Measurements from ENCODE around the gene GRIK4.
A peak's percentile ranks its signal among the peaks of the same experiment; 100 is the strongest.
"Not testable (repeated sequence)": the region's sequence is repeated elsewhere in the genome, so short reads cannot be mapped to it uniquely, and the experiment has no call there.

Gene GRIK4

DNA sequence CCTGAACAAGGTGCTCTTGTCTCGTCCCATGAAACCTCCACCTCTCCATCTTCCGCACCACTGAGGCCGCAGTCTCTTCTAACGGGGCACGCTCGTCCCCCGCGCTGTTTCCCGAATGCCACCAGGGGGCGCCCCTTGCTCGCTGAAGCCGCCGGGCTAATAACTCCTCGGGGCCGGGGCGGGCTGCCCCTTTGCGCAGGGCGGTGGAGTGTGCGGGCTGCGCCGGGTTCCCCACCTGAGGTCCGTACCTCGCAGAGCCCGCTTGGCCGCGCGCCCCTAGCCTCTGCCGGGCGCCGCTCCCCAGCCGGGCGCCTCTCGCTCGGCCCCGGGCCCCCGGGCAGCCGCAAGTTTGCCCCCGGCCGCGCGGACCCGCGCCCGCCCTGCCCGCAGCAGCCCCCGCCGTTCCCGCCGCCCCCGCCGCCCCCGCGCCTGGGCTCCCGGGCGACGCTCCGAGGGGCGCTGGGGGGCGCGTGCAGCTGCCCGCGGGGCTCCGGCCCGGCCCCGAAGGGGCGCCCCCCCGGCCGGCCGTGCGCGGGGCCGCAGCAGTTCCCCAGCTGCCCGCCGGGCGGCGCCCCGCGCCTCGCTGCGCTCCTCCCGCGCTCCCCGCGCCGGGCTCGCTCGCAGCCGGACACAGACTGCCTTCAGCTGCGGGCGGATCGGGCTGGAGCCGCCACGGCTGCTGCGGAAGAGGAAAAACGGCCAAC lies at the start of gene GRIK4:
GRIK4 (plus strand) TSS at position 633 of the 704 bp plus-strand sequence. CDS start 148,571 bp downstream, outside the sequence.
- peak; percentile 64 for DNase-seq (ENCODE audit: low spot score)

DNA sequence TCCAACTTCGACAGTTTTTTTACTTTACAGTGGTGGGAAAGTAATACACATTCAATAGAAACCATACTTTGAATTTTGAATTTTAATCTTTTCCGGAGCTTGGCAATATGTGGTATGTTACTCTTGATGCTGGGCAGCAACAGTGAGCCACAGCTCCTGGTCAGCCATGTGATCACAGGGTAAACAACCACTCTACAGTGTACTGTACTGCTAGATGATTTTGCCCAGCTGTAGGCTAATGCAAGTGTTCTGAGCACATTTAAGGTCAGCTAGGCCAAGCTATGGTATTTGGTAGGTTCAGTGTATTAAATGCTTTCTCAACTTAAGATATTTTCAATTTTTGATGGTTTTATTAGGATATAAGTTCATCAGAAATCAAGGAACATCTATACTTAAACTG lies 48.7 kb upstream of the GRIK4 start:
- DNase-seq (ENCODE audit: low spot score), result no peak

DNA sequence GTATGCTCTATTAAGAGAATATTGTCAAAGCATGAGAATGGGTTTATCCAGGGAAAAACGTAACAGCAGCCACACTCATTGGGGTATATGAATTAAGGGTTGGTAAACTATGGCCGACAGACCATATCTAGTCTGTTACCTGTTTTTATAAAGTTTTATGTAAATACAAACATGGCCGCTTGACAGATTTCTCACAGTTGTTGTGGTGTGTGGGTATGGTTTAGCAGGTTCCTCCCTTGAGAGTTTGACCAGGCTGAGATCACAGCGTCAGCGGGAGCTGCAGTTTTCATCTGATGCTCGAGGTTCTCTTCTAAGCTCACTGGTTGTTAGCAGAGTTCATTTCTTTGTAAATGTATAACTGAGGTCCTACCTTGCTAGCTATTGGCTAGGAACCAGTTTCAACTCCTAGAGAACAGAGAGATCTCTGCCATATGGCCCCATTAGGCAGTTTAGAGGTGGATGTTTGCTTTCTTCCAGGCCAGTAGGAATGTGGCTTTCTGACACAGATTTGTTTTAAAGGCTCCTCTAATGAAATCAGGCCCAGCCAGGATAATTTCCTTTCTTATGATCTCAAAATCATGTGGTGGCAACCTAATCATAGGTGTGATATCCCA lies 45.5 kb upstream of the GRIK4 start:
- no peak for DNase-seq (ENCODE audit: low spot score)

GRCh38 chr11:120467627-120468026 lies 43.9 kb upstream of the GRIK4 start:
- DNase-seq (ENCODE audit: low spot score), result no peak

DNA sequence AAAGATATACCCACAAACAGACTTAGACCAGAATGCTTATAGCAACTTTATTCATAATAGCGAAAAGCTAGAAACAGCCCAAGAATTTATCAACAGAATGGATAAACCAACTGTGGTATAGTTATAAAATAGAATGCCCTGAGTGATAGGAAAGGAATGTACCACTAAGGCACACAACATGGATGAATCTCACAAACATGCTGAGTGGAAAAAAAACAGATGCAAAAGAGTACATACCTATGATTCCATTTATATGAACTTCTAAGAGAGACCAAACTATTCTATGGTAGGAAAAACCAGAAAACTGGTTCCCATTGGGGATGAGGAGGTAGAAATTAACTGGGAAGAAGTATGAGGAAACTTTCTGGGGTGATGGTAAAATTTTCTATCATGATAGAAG lies 40.4 kb upstream of the GRIK4 start:
- DNase-seq (ENCODE audit: low spot score), result no peak

DNA sequence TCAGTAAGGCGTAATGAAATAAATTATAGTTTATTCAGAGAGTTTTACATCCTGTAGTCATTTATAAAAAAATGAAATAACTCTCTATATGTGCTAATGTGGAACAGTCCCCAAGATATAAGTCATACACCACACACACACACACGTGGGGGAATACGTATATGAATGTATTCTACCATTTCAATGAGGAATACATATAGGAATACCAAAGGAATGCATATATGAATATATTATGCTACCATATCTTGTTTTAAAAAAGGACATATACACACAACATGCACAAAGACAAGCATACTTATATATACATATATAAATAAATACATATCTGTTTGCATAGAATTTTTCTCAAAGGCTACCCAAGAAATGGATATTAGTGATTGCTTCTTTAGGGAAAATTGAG lies 39.6 kb upstream of the GRIK4 start:
- no peak for DNase-seq (ENCODE audit: low spot score)

DNA sequence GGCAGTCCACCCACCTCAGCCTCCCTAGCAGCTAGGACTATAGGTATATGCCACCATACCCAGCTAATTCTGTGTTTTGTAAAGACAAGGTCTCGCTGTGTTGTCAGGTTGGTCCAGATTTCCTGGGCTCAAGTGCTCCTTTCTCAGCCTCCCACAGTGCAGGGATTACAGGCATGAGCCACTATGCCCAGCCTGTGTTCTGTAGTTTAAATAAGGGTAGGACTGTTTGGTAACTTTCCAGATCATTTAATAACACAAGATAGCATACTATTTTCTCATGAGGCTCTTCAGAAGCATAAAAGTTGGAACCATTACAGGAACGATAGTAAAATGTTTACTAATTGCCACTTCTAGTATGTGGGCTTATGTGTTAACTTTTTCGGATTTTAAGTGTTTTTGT lies 38.0 kb upstream of the GRIK4 start:
- no peak for DNase-seq (ENCODE audit: low spot score)

- peak; percentile 21 for DNase-seq (ENCODE audit: low spot score)
Observed at GRCh38 chr11:120482149-120482548, 29.4 kb upstream of the GRIK4 start.

GRCh38 chr11:120484722-120485121 lies 26.8 kb upstream of the GRIK4 start:
- DNase-seq (ENCODE audit: low spot score), result no peak

DNA sequence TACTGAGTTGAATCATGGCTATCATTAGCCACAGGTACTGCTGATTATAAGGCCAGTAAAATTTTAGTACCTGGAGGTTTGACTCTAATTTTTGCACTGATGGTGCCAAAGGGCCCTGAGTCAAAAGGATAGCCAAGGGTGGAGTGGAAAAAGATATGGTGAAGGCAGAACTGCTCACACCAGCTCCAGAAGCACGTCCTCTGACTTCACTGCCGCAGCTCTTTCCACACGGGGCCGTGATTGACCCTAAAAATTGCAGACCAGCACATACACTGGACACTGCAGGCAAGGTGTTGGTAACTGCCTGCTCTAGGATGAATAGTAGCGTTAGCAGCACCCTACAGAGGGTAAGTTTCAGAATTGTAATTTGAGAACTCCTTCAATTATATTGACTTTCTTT lies 25.4 kb upstream of the GRIK4 start:
- no peak for DNase-seq (ENCODE audit: low spot score)

- DNase-seq (ENCODE audit: low spot score), result no peak
Observed at GRCh38 chr11:120489799-120490198, 21.7 kb upstream of the GRIK4 start.

- DNase-seq (ENCODE audit: low spot score), result no peak
Observed at GRCh38 chr11:120492486-120492885, 19.1 kb upstream of the GRIK4 start.

DNA sequence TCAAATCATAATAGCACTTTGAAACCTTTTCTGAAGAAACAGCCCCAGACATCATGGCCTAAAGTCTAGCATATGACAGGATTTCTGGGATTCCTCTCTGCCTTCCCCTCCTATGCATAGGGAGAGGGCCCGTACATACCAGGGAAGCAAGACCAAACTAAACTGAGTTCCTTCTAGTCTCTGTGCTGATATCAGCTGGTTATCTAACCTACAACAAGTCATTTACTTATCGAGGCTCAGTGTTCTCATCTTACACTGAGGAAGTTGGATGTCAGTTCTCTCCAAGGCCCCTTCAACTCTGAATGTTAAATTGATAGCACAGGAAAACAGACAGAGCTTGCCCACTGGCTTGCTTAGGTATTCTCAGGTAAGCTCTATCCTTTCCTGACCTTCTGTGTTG lies 17.0 kb upstream of the GRIK4 start:
- no peak for DNase-seq (ENCODE audit: low spot score)

- DNase-seq (ENCODE audit: low spot score), result no peak
Observed at GRCh38 chr11:120499088-120499487, 12.5 kb upstream of the GRIK4 start.

DNA sequence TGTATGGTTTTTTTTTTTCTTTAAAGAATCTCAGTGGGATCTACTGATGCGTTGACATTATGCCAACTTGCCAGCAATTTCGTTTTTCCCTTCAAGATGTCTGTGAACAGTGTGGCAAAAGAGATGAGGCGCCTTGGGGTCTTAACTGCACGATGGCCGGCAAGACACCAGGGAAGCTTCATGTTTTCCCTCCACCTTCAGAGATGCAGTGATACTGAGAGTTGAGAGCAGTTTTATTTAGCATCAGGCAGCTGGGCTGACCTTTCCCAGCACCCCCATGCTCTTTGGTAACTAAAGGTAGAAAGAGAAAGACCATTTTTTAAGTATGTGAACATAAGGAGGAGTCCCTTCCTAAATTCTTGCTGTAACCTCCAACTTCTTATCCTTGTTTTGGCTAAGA lies 11.7 kb upstream of the GRIK4 start:
- DNase-seq (ENCODE audit: low spot score), result no peak

GRCh38 chr11:120500414-120501071 lies 11.0 kb upstream of the GRIK4 start:
- DNase-seq (ENCODE audit: low spot score), result no peak

DNA sequence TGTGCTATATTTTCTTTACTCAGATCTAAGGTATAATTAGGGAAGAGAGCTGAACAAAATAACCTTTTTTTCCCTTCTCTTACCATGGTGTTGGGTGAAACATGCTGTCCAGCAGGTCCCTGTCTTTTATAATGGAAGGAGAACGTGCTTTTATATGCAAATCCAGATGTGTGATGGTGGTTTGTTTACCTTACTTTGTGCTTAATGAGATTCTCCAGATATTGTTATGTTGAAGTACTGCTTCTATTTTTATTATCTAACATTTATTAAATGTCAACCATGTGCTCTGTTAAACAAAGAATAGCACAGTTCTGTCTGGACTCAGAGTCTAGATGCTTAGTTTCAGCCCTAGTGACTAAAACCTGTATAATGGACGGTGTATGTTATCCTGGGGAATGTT lies 10.1 kb upstream of the GRIK4 start:
- no peak for DNase-seq (ENCODE audit: low spot score)

DNA sequence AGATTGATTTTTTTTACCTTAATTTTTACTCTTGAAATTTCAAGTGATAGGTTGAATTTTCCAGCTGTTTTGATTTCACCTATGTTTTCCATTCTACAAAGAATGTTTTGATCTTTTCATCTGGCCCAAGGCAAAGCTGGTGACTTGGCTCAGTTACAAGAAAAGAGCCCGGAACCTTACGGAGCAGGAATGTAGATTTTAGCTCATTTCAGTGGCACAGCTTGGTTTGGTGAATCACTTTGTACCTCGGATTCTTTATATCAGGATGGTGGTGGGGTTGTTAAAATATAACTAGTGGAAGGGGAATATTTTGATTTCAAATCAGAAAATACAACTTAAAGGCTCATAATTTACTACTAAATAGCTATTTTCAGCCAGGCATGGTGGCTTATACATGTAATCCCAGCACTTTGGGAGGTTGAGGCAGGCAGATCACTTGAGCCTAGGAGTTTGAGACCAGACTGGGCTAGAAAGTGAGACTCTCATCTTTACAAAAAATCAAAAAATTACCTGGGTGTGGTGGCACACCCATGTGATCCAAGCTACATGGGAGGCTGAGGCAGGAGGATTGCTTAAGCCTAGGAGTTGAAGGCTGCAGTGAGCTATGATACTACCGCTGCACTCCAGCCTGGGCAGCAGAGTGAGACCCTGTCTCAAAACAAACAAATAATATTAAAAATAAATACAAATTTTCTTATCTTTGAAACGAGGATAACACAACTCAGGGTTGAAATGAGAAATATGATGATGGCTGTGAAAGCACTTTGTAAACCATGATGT lies 9.4 kb upstream of the GRIK4 start:
- DNase-seq (ENCODE audit: low spot score), result no peak

- DNase-seq (ENCODE audit: low spot score), result not testable (repeated sequence)
Observed at GRCh38 chr11:120503529-120503928, 8.0 kb upstream of the GRIK4 start.

DNA sequence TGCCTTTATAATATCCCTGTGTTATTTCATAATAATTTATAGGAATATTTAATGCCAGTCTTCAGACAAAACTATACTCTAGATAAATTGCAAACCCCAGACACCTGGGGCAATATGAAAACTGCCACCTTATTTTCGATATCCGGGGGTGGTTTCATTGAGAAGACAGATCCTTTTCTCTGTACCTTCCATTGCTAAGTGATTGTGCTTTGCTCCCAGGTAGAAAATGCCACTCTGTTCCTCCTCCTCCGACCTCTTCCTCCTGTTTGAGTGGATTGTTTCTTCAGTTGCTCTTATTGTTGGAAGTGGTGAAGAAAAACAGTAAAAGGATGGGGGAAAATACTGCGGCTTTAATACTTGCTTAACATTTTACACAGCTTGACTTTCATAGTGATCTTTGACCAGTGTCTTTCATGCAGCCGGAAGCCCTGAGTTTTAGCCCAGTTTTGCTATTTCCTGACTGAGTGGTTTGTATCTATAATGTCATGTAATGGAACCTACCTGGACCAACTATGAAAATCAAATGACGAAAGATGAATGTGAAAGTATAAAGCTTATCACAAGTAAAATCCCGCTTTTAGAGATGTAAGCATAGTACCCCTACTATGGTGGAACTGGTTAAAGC lies 5.6 kb upstream of the GRIK4 start:
- no peak for DNase-seq (ENCODE audit: low spot score)

GRCh38 chr11:120509346-120510053 lies 2.0 kb upstream of the GRIK4 start:
- DNase-seq (ENCODE audit: low spot score), result no peak

All from kidney capillary endothelial cell (primary cell).